ENCODE measurements around the gene TIGD2.

- TF ChIP-seq, protein P1, sequence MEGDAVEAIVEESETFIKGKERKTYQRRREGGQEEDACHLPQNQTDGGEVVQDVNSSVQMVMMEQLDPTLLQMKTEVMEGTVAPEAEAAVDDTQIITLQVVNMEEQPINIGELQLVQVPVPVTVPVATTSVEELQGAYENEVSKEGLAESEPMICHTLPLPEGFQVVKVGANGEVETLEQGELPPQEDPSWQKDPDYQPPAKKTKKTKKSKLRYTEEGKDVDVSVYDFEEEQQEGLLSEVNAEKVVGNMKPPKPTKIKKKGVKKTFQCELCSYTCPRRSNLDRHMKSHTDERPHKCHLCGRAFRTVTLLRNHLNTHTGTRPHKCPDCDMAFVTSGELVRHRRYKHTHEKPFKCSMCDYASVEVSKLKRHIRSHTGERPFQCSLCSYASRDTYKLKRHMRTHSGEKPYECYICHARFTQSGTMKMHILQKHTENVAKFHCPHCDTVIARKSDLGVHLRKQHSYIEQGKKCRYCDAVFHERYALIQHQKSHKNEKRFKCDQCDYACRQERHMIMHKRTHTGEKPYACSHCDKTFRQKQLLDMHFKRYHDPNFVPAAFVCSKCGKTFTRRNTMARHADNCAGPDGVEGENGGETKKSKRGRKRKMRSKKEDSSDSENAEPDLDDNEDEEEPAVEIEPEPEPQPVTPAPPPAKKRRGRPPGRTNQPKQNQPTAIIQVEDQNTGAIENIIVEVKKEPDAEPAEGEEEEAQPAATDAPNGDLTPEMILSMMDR (IDR thresholded peaks at IDR 0.05; ENCODE audit: insufficient read depth, low read length): no peak
- no peak for TF ChIP-seq REST (IDR thresholded peaks at IDR 0.05; ENCODE audit: insufficient replicate concordance, low read depth)
- TF ChIP-seq POLR2AphosphoS5 (IDR thresholded peaks at IDR 0.05; ENCODE audit: low read depth): no peak
- TF ChIP-seq SPI1 (IDR thresholded peaks at IDR 0.05; ENCODE audit: borderline replicate concordance, low read depth): no peak
- no peak for TF ChIP-seq GABPA (IDR thresholded peaks at IDR 0.05; ENCODE audit: low read depth)
Observed at GRCh38 chr4:89157488-89158024, 46.2 kb downstream of the TIGD2 start.

All from HL-60 (cell line).